Measurements from ENCODE around the gene OR4S1.

GRCh38 chr11:48263423-48263911, 42.6 kb upstream of the OR4S1 start, which contains the start of gene OR4X1:
- TF ChIP-seq, protein P1, sequence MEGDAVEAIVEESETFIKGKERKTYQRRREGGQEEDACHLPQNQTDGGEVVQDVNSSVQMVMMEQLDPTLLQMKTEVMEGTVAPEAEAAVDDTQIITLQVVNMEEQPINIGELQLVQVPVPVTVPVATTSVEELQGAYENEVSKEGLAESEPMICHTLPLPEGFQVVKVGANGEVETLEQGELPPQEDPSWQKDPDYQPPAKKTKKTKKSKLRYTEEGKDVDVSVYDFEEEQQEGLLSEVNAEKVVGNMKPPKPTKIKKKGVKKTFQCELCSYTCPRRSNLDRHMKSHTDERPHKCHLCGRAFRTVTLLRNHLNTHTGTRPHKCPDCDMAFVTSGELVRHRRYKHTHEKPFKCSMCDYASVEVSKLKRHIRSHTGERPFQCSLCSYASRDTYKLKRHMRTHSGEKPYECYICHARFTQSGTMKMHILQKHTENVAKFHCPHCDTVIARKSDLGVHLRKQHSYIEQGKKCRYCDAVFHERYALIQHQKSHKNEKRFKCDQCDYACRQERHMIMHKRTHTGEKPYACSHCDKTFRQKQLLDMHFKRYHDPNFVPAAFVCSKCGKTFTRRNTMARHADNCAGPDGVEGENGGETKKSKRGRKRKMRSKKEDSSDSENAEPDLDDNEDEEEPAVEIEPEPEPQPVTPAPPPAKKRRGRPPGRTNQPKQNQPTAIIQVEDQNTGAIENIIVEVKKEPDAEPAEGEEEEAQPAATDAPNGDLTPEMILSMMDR (conservative IDR thresholded peaks at IDR 0.05): no peak
- no peak for TF ChIP-seq EZH2 (IDR thresholded peaks at IDR 0.05; ENCODE audit: low read depth)

Data from PC-9 (cell line).